Stimulated activated CD4-positive, alpha-beta T cell treated with anti-CD3 and anti-CD28 coated beads, Interleukin-15, amount 100 ng/mL, for 24 hours (primary cell): Measurements from ENCODE around the gene TRERF1.

ENCODE experiments used
- DNase-seq: peaks from one replicate; pipeline ENCODE4 v3.0.0-alpha.2; 2020

Gene TRERF1

GRCh38 chr6:42363926-42364849, 87.5 kb downstream of the TRERF1 start:
- DNase-seq = no peak

GRCh38 chr6:42361036-42361435, 90.7 kb downstream of the TRERF1 start:
- DNase-seq = no peak

GRCh38 chr6:42359021-42359420, 92.7 kb downstream of the TRERF1 start:
- no peak for DNase-seq

GRCh38 chr6:42355416-42355815, 96.3 kb downstream of the TRERF1 start:
- DNase-seq = no peak

GRCh38 chr6:42354702-42355101, 97.0 kb downstream of the TRERF1 start:
- no peak for DNase-seq

- no peak for DNase-seq
Observed at GRCh38 chr6:42352856-42353564, 98.7 kb downstream of the TRERF1 start.

GRCh38 chr6:42350911-42351310, 100.8 kb downstream of the TRERF1 start:
- no peak for DNase-seq

- no peak for DNase-seq
Observed at GRCh38 chr6:42349753-42350511, 101.8 kb downstream of the TRERF1 start.

- no peak for DNase-seq
Observed at GRCh38 chr6:42347456-42347855, 104.3 kb downstream of the TRERF1 start.

GRCh38 chr6:42345696-42346416, 105.9 kb downstream of the TRERF1 start:
- no peak for DNase-seq

- DNase-seq = no peak
Observed at GRCh38 chr6:42344756-42345155, 107.0 kb downstream of the TRERF1 start.

- DNase-seq = no peak
Observed at GRCh38 chr6:42341771-42342553, 109.8 kb downstream of the TRERF1 start.

- DNase-seq = no peak
Observed at GRCh38 chr6:42341221-42341620, 110.5 kb downstream of the TRERF1 start.

- peak; percentile 26 for DNase-seq
Observed at GRCh38 chr6:42340511-42340910, 111.2 kb downstream of the TRERF1 start.

- peak; percentile 68 for DNase-seq
Observed at GRCh38 chr6:42339991-42340401, 111.7 kb downstream of the TRERF1 start.

GRCh38 chr6:42338744-42339222, 112.9 kb downstream of the TRERF1 start:
- peak; percentile 55 for DNase-seq

- DNase-seq = no peak
Observed at GRCh38 chr6:42337985-42338743, 113.6 kb downstream of the TRERF1 start.

GRCh38 chr6:42336431-42336830, 115.3 kb downstream of the TRERF1 start:
- no peak for DNase-seq

- no peak for DNase-seq
Observed at GRCh38 chr6:42335896-42336295, 115.8 kb downstream of the TRERF1 start.

- no peak for DNase-seq
Observed at GRCh38 chr6:42334870-42335269, 116.9 kb downstream of the TRERF1 start.

GRCh38 chr6:42333612-42334011, 118.1 kb downstream of the TRERF1 start:
- DNase-seq = no peak
